Measurements from ENCODE around the gene TNNC1. TPM values are rescaled to one million over a fixed set of nuclear protein-coding genes. Genes with fewer than 3 reads are reported as not detected.

Gene TNNC1
- total RNA-seq, 1 experiment from 2014 or later: 26.5 TPM

- Mint-ChIP-seq H3K36me3 (ENCODE audit: insufficient read depth, unreplicated experiment) (no peaks in the 10 kb centered on the region), H3K27me3 (ENCODE audit: unreplicated experiment) (peaks cover 47% of the 10 kb centered on the region), H3K9me3 (ENCODE audit: low read depth, unreplicated experiment) (no peaks in the 10 kb centered on the region), H3K4me1 (ENCODE audit: low read depth, unreplicated experiment) (no peaks in the 10 kb centered on the region), H3K27ac (ENCODE audit: unreplicated experiment) (no peak overlapping the region), H3K4me3 (ENCODE audit: low read depth, unreplicated experiment) (no peak overlapping the region)
- DNase-seq: no peak
- BruUV-seq (replicated peaks): no TSS peak
- CTCF ChIA-PET: no interaction called here
- intact Hi-C loops (cut with micrococcal nuclease; ENCODE audit: unreplicated experiment): no loop called here
- TF ChIP-seq CTCF (IDR thresholded peaks at IDR 0.05; ENCODE audit: unreplicated experiment): no peak
These were observed 19.8 kb downstream of the TNNC1 start for GRCh38 chr3:52433996-52434479.

- CTCF ChIA-PET: no interaction called here
- intact Hi-C loops (cut with micrococcal nuclease; ENCODE audit: unreplicated experiment): no loop called here
- DNase-seq: no peak
- no TSS peak for BruUV-seq (replicated peaks)
- no peak overlapping the region for H3K27ac Mint-ChIP-seq (ENCODE audit: unreplicated experiment)
- H3K36me3 Mint-ChIP-seq (ENCODE audit: insufficient read depth, unreplicated experiment): no peaks in the 10 kb centered on the region
- no peaks in the 10 kb centered on the region for H3K4me1 Mint-ChIP-seq (ENCODE audit: low read depth, unreplicated experiment)
- H3K27me3 Mint-ChIP-seq (ENCODE audit: unreplicated experiment): peaks cover 52% of the 10 kb centered on the region
- TF ChIP-seq CTCF (IDR thresholded peaks at IDR 0.05; ENCODE audit: unreplicated experiment): no peak
- H3K4me3 Mint-ChIP-seq (ENCODE audit: low read depth, unreplicated experiment): no peak overlapping the region
- no peaks in the 10 kb centered on the region for H3K9me3 Mint-ChIP-seq (ENCODE audit: low read depth, unreplicated experiment)
These were observed 20.4 kb downstream of the TNNC1 start for GRCh38 chr3:52433328-52433995.

GRCh38 chr3:52432691-52433141 is 21.1 kb downstream of the TNNC1 start:
- Mint-ChIP-seq H3K27me3 (ENCODE audit: unreplicated experiment) (peaks cover 59% of the 10 kb centered on the region), H3K4me3 (ENCODE audit: low read depth, unreplicated experiment) (no peak overlapping the region), H3K36me3 (ENCODE audit: insufficient read depth, unreplicated experiment) (no peaks in the 10 kb centered on the region), H3K4me1 (ENCODE audit: low read depth, unreplicated experiment) (no peaks in the 10 kb centered on the region), H3K27ac (ENCODE audit: unreplicated experiment) (no peak overlapping the region), H3K9me3 (ENCODE audit: low read depth, unreplicated experiment) (no peaks in the 10 kb centered on the region)
- no peak for TF ChIP-seq CTCF (IDR thresholded peaks at IDR 0.05; ENCODE audit: unreplicated experiment)
- BruUV-seq (replicated peaks): no TSS peak
- intact Hi-C loops (cut with micrococcal nuclease; ENCODE audit: unreplicated experiment): no loop called here
- CTCF ChIA-PET: no interaction called here
- no peak for DNase-seq

GRCh38 chr3:52432225-52432624 is 21.6 kb downstream of the TNNC1 start:
- BruUV-seq (replicated peaks): no TSS peak
- peaks cover 64% of the 10 kb centered on the region for H3K27me3 Mint-ChIP-seq (ENCODE audit: unreplicated experiment)
- no peaks in the 10 kb centered on the region for H3K9me3 Mint-ChIP-seq (ENCODE audit: low read depth, unreplicated experiment)
- H3K36me3 Mint-ChIP-seq (ENCODE audit: insufficient read depth, unreplicated experiment): no peaks in the 10 kb centered on the region
- no peak overlapping the region for H3K27ac Mint-ChIP-seq (ENCODE audit: unreplicated experiment)
- intact Hi-C loops (cut with micrococcal nuclease; ENCODE audit: unreplicated experiment): no loop called here
- CTCF ChIA-PET: no interaction called here
- no peak overlapping the region for H3K4me3 Mint-ChIP-seq (ENCODE audit: low read depth, unreplicated experiment)
- TF ChIP-seq CTCF (IDR thresholded peaks at IDR 0.05; ENCODE audit: unreplicated experiment): no peak
- H3K4me1 Mint-ChIP-seq (ENCODE audit: low read depth, unreplicated experiment): no peaks in the 10 kb centered on the region
- DNase-seq: no peak
